DND-41 (cell line): ENCODE data around the gene SMARCD3.

Experiments used
- ATAC-seq: fragments of 200-7000 bp; cut with Tn5 transposase; 3 replicates; pipeline ENCODE4 v1.9.1; 2021; ENCODE audit warnings: low read depth; ENCODE audit not compliant: insufficient read depth
- DNase-seq: peaks from one replicate; pipeline ENCODE4 v3.0.0-alpha.2; 2020
- H2AFZ ChIP-seq: 2 replicates; pipeline ENCODE4 v1.6.0; 2012; ENCODE audit warnings: low read depth, low read length
- H3K27ac ChIP-seq: 2 replicates; pipeline ENCODE4 v1.5.1; 2012; ENCODE audit warnings: low read length, inconsistent platforms
- H3K27me3 ChIP-seq: fragments of 200-600 bp; sonication (generic); 2 replicates; pipeline ENCODE4 v1.6.0; 2012; ENCODE audit warnings: low read length, mild to moderate bottlenecking, inconsistent platforms; ENCODE audit not compliant: insufficient read depth, poor library complexity
- H3K36me3 ChIP-seq: 2 replicates; pipeline ENCODE4 v1.5.1; 2012; ENCODE audit warnings: low read length, inconsistent platforms; ENCODE audit not compliant: insufficient read depth
- H3K4me1 ChIP-seq: 2 replicates; pipeline ENCODE4 v1.5.1; 2012; ENCODE audit warnings: mild to moderate bottlenecking, low read length; ENCODE audit not compliant: insufficient read depth
- H3K4me2 ChIP-seq: 2 replicates; pipeline ENCODE4 v1.6.0; 2012; ENCODE audit warnings: mild to moderate bottlenecking, moderate library complexity, low read length, inconsistent platforms; ENCODE audit not compliant: insufficient read depth
- H3K4me3 ChIP-seq, 2 experiments: fragments of 200-600 bp in 1 of 2; shearing (Covaris generic) in 1 of 2; 2 replicates each; pipeline ENCODE4 v1.5.1; 2012 to 2016; ENCODE audit warnings: inconsistent platforms in 2 of 2, low read length in 2 of 2, mild to moderate bottlenecking in 2 of 2, low read depth in 1 of 2, moderate library complexity in 1 of 2
- H3K79me2 ChIP-seq: 2 replicates; pipeline ENCODE4 v1.6.0; 2012; ENCODE audit warnings: low read length, inconsistent platforms; ENCODE audit not compliant: insufficient read depth
- H3K9ac ChIP-seq: 2 replicates; pipeline ENCODE4 v1.6.0; 2012; ENCODE audit warnings: low read depth, mild to moderate bottlenecking, inconsistent platforms, low read length, moderate library complexity
- H3K9me3 ChIP-seq: 2 replicates; pipeline ENCODE4 v1.5.1; 2012; ENCODE audit warnings: low read length, moderate library complexity, mild to moderate bottlenecking, inconsistent platforms; ENCODE audit not compliant: insufficient read depth, severe bottlenecking
- H4K20me1 ChIP-seq: 2 replicates; pipeline ENCODE4 v1.6.0; 2012; ENCODE audit warnings: low read length; ENCODE audit not compliant: insufficient read depth
- CTCF ChIP-seq: IDR thresholded peaks from 2 replicates; pipeline ENCODE4 v1.5.1; 2012; ENCODE audit warnings: borderline replicate concordance, low read length, moderate library complexity, mild to moderate bottlenecking; ENCODE audit not compliant: poor library complexity, severe bottlenecking; ENCODE audit errors: extremely low read depth
- EZH2 ChIP-seq: IDR thresholded peaks from 3 replicates; pipeline ENCODE4 v1.6.1; 2012; ENCODE audit warnings: borderline replicate concordance, low read depth, mild to moderate bottlenecking, moderate library complexity, low read length, inconsistent platforms; ENCODE audit not compliant: severe bottlenecking

The SMARCD3 gene

GRCh38 chr7:151242159-151243044 lies 6.1 kb downstream of the SMARCD3 start:
- Histone ChIP-seq H3K4me2 (peak overlapping the region; percentile 72), H3K36me3 (peaks cover 20% of the 10 kb centered on the region), H2AFZ (peak overlapping the region; percentile 28; the same call in 1 of the 2 replicates)

GRCh38 chr7:151241755-151242096 lies 6.8 kb downstream of the SMARCD3 start:
- no peak overlapping the region for H3K4me2 ChIP-seq
- H3K27ac ChIP-seq: no peak overlapping the region
- H3K9me3 ChIP-seq: no peaks in the 10 kb centered on the region
- H3K4me3 ChIP-seq: no peak overlapping the region
- no peak overlapping the region for H3K9ac ChIP-seq
- H3K27me3 ChIP-seq: peaks cover 24% of the 10 kb centered on the region
- TF ChIP-seq CTCF (no peak), EZH2 (no peak)
- peaks cover 36% of the 10 kb centered on the region for H3K4me1 ChIP-seq
- H3K36me3 ChIP-seq: peaks cover 26% of the 10 kb centered on the region
- peaks cover 32% of the 10 kb centered on the region; the same call in 1 of the 2 replicates for H4K20me1 ChIP-seq
- no peak overlapping the region for H2AFZ ChIP-seq
- ATAC-seq: no peak
- peaks cover 6% of the 10 kb centered on the region; the same call in 1 of the 2 replicates for H3K79me2 ChIP-seq
- no peak for DNase-seq

More at GRCh38 chr7:151242159-151243044, 6.1 kb downstream of the SMARCD3 start:
- TF ChIP-seq EZH2 (no peak), CTCF (no peak)
- no peaks in the 10 kb centered on the region; the same call in 1 of the 2 replicates for H3K79me2 ChIP-seq
- DNase-seq (no peak), ATAC-seq (no peak)
- no peak overlapping the region for H3K27ac ChIP-seq
- no peaks in the 10 kb centered on the region for H3K9me3 ChIP-seq
- H3K27me3 ChIP-seq: peaks cover 30% of the 10 kb centered on the region
- H3K4me1 ChIP-seq: peaks cover 37% of the 10 kb centered on the region
- peak overlapping the region in 1 of 2 experiments; percentile 56; a peak in 2 of 4 replicates for H3K4me3 ChIP-seq
- peaks cover 32% of the 10 kb centered on the region; the same call in 1 of the 2 replicates for H4K20me1 ChIP-seq
- H3K9ac ChIP-seq: peak overlapping the region; percentile 45; the same call in 1 of the 2 replicates

DNA sequence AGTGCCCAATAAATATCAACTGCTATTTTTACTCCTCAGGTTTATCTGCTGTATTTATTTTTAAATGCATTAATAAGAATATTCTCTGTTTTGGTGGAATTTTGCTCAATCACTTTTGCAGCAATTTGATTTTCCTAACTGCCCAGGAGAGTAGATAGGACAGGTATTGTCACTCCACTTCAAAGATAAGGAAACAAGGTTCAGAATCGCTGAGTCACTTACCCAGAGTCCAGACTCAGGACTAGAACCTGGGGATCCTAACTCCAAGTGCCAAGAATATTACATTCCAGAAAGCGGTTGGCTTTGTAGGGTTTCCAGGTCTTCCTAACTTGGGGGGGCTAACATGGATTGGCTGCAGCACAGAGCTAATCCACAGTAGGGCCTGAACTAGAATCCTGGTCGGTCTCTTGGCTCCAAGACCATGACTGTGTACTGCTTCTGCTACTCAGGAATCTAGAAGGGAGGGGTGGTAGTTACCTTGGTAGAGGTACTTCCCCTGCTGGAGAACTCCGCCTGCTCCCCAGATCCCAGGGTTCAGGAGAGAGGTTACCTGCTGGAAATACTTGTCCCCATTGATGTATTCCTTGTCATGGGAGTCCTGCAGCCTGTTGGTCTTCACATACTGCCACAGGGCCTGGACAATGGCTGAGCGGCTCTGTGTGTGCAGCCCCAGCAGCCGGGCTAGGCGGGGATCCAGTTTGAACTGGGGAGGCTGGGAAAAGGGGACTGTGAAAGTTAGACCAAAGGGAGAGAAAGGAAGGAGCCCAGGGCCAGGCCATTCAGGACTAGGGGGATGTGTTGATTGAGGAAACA lies 7.3 kb downstream of the SMARCD3 start:
- H3K79me2 ChIP-seq: peaks cover 9% of the 10 kb centered on the region; the same call in 1 of the 2 replicates
- no peak overlapping the region for H3K9ac ChIP-seq
- H3K9me3 ChIP-seq: no peaks in the 10 kb centered on the region
- H3K4me3 ChIP-seq: no peak overlapping the region
- H4K20me1 ChIP-seq: peaks cover 35% of the 10 kb centered on the region; the same call in 1 of the 2 replicates
- no peak overlapping the region for H3K27ac ChIP-seq
- no peak for DNase-seq
- H3K27me3 ChIP-seq: peaks cover 18% of the 10 kb centered on the region
- no peak overlapping the region for H3K4me2 ChIP-seq
- TF ChIP-seq CTCF (no peak), EZH2 (no peak)
- peaks cover 32% of the 10 kb centered on the region for H3K36me3 ChIP-seq
- ATAC-seq: no peak
- H2AFZ ChIP-seq: no peak overlapping the region
- H3K4me1 ChIP-seq: peaks cover 36% of the 10 kb centered on the region
